MM.1S (cell line): ENCODE measurements around the gene ST3GAL3.

Source experiments
- EZH2 ChIP-seq: fragments of 300-600 bp; sonication (generic); optimal IDR thresholded peaks from 2 replicates; pipeline ENCODE3; 2017; ENCODE audit warnings: low read depth, mild to moderate bottlenecking, antibody characterized with exemption, low read length, mixed read lengths
- TF ChIP-seq, protein P1 (sequence below): fragments of 300-600 bp; sonication (generic); IDR thresholded peaks from 2 replicates; pipeline ENCODE4 v1.5.1; 2016; ENCODE audit warnings: antibody characterized with exemption, low read length, mixed read lengths

DNA sequence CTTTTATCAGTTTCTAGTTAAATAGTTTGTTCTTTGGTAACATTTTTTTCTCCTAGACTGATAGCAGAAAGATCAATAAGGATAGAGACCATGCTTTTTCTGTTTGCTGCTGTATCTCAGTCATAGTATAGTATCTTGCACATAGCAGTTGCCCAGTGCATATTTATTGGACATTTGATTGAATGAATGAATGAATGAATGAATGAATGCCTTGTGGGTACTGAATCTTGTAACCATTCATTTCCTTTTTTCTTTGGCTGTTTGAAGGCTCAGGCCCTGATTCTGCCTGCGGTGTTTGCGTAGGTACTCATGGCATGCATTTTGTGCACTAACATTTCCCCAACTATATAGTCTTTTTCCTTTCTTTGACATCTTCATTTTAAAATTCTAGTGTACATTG is 83.9 kb downstream of the ST3GAL3 start:
- TF ChIP-seq, protein P1, sequence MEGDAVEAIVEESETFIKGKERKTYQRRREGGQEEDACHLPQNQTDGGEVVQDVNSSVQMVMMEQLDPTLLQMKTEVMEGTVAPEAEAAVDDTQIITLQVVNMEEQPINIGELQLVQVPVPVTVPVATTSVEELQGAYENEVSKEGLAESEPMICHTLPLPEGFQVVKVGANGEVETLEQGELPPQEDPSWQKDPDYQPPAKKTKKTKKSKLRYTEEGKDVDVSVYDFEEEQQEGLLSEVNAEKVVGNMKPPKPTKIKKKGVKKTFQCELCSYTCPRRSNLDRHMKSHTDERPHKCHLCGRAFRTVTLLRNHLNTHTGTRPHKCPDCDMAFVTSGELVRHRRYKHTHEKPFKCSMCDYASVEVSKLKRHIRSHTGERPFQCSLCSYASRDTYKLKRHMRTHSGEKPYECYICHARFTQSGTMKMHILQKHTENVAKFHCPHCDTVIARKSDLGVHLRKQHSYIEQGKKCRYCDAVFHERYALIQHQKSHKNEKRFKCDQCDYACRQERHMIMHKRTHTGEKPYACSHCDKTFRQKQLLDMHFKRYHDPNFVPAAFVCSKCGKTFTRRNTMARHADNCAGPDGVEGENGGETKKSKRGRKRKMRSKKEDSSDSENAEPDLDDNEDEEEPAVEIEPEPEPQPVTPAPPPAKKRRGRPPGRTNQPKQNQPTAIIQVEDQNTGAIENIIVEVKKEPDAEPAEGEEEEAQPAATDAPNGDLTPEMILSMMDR, result no peak
- TF ChIP-seq EZH2, result no peak
